Tibial nerve (tissue), 4 donors: ENCODE results near the gene UGT2B15. TPM values are rescaled to one million over a fixed set of nuclear protein-coding genes. Genes with fewer than 3 reads are reported as not detected.
"Not testable (repeated sequence)": the region's sequence is repeated elsewhere in the genome, so short reads cannot be mapped to it uniquely, and the experiment has no call there.

Source experiments
- DNase-seq, 2 donors: peaks; one replicate each; pipeline ENCODE4 v3.0.0-alpha.2; 2019; ENCODE audit warnings: low spot score in 2 of 2
- H3K27ac ChIP-seq, 4 donors: fragments of 200-600 bp; sonication (generic) in 3 of 4; one replicate each; pipeline ENCODE4 v1.5.1; 2017 to 2019; ENCODE audit warnings: mild to moderate bottlenecking in 1 of 4
- H3K27me3 ChIP-seq, 2 donors: fragments of 200-600 bp; sonication (generic) in 1 of 2; one replicate each; pipeline versions ENCODE4 v1.5.1 to v1.6.0; 2017 to 2019
- H3K36me3 ChIP-seq, 3 donors: fragments of 200-600 bp; sonication (generic); one replicate each; pipeline ENCODE4 v1.5.1; 2018 to 2019
- H3K4me1 ChIP-seq, 4 donors: fragments of 200-600 bp; sonication (generic) in 3 of 4; one replicate each; pipeline ENCODE4 v1.5.1; 2017 to 2019
- H3K4me3 ChIP-seq, 4 donors: fragments of 200-600 bp; sonication (generic) in 3 of 4; one replicate each; pipeline ENCODE4 v1.5.1; 2017 to 2019; ENCODE audit warnings: mild to moderate bottlenecking in 1 of 4, moderate library complexity in 1 of 4
- H3K9me3 ChIP-seq, 4 donors: fragments of 200-600 bp; sonication (generic) in 3 of 4; one replicate each; pipeline ENCODE4 v1.5.1; 2017 to 2019
- EP300 ChIP-seq, 2 donors: sonication (generic); formaldehyde crosslinking; IDR thresholded peaks; one replicate each; pipeline ENCODE4 v1.6.1; 2017; ENCODE audit warnings: antibody characterized with exemption in 2 of 2, mild to moderate bottlenecking in 1 of 2
- POLR2A ChIP-seq, 2 donors: fragments of 450-650 bp; IDR thresholded peaks; one replicate each; pipeline ENCODE4 v1.6.1; 2017; ENCODE audit warnings: antibody characterized with exemption in 2 of 2, mild to moderate bottlenecking in 2 of 2, moderate library complexity in 2 of 2
- WGBS, 2 donors: methylation state at CpG; one replicate each; pipeline ENCODE4 v1.1.5; 2018; 5-methylcytosine and 5-hydroxymethylcytosine counted together
- total RNA-seq, 4 donors: library from RNA; depleted of rRNA; stranded (reverse); fragments of >200 nt; gene quantifications; one replicate each; pipeline ENCODE4 v1.1.0, GENCODE V29; 2016
- TF ChIP-seq, protein P1 (sequence below), 5 experiments: fragments of 200-600 bp in 3 of 5; fragments of 450-650 bp in 2 of 5; sonication (generic) in 3 of 5; IDR thresholded peaks; one replicate each; pipeline ENCODE4 v1.5.1; 2016 to 2019; ENCODE audit warnings: antibody characterized with exemption in 5 of 5, mild to moderate bottlenecking in 3 of 5, moderate library complexity in 2 of 5

UGT2B15 gene
- total RNA-seq, 4 donors from 2014 or later = not detected

DNA sequence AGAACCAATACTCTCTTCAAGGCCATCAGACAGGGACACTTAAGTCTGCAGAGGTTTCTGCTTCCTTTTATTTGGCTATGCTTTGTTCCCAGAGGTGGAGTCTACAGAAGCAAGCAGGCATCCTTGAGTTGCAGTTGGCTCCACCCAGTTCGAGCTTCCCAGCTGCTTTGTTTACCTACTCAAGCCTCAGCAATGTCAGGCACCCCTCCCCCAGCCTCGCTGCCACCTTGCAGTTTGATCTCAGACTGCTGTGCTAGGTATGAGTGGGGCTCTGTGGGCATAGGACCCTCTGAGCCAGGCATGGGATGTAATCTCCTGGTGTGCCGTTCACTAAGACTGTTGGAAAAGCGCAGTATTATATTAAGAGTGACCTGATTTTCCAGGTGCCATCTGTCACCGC is 12.6 kb upstream of the UGT2B15 start:
- Histone ChIP-seq H3K4me3 (no peak overlapping the region), H3K9me3 (peaks cover 0 to 2% (median 0%) of the 10 kb centered on the region in 4 donors), H3K27ac (no peak overlapping the region), H3K36me3 (no peaks in the 10 kb centered on the region), H3K27me3 (no peaks in the 10 kb centered on the region), H3K4me1 (no peaks in the 10 kb centered on the region)
- DNase-seq = no peak
- TF ChIP-seq POLR2A (IDR thresholded peaks at IDR 0.05) (no peak), EP300 (IDR thresholded peaks at IDR 0.05) (no peak)
- TF ChIP-seq, protein P1, sequence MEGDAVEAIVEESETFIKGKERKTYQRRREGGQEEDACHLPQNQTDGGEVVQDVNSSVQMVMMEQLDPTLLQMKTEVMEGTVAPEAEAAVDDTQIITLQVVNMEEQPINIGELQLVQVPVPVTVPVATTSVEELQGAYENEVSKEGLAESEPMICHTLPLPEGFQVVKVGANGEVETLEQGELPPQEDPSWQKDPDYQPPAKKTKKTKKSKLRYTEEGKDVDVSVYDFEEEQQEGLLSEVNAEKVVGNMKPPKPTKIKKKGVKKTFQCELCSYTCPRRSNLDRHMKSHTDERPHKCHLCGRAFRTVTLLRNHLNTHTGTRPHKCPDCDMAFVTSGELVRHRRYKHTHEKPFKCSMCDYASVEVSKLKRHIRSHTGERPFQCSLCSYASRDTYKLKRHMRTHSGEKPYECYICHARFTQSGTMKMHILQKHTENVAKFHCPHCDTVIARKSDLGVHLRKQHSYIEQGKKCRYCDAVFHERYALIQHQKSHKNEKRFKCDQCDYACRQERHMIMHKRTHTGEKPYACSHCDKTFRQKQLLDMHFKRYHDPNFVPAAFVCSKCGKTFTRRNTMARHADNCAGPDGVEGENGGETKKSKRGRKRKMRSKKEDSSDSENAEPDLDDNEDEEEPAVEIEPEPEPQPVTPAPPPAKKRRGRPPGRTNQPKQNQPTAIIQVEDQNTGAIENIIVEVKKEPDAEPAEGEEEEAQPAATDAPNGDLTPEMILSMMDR (IDR thresholded peaks at IDR 0.05) = no peak
- 82 to 83% methylated on average over 5 of the region's 5 CpGs for WGBS, 2 donors

- H3K9me3 ChIP-seq, H3K4me3 ChIP-seq, H3K27ac ChIP-seq, H3K27me3 ChIP-seq, H3K36me3 ChIP-seq, H3K4me1 ChIP-seq, DNase-seq: not testable (repeated sequence)
- WGBS, 2 donors = 84 to 87% methylated on average over 3 of the region's 3 CpGs
These were observed 10.8 kb upstream of the UGT2B15 start for GRCh38 chr4:68681298-68681697.

DNA sequence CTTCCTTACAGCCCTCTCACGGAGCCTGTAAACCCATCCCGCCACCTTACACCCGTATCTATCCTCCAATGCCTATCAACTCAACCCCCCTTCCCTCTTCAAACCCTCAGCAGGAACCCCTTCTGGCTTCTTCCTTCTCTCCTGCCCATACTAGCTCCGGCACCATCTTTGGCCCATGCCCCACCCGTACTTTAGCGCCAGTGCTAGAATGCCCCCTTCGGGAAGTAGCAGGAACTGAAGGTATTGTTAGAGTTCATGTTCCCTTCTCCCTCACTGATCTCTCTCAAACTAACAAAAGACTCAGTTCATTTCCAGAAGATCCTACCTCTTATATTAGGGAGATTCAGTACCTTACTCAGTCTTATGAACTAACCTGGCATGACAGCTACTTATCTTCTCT is 2.7 kb upstream of the UGT2B15 start:
- no peak for DNase-seq
- H3K27ac ChIP-seq = no peak overlapping the region
- no peaks in the 10 kb centered on the region for H3K36me3 ChIP-seq
- TF ChIP-seq, protein P1 (IDR thresholded peaks at IDR 0.05) = no peak
- TF ChIP-seq POLR2A (IDR thresholded peaks at IDR 0.05) (no peak), EP300 (IDR thresholded peaks at IDR 0.05) (no peak)
- no peaks in the 10 kb centered on the region for H3K27me3 ChIP-seq
- no peak overlapping the region for H3K4me3 ChIP-seq
- no peaks in the 10 kb centered on the region for H3K4me1 ChIP-seq
- 95% methylated on average over 7 of the region's 7 CpGs for WGBS, 2 donors
- no peaks in the 10 kb centered on the region for H3K9me3 ChIP-seq

DNA sequence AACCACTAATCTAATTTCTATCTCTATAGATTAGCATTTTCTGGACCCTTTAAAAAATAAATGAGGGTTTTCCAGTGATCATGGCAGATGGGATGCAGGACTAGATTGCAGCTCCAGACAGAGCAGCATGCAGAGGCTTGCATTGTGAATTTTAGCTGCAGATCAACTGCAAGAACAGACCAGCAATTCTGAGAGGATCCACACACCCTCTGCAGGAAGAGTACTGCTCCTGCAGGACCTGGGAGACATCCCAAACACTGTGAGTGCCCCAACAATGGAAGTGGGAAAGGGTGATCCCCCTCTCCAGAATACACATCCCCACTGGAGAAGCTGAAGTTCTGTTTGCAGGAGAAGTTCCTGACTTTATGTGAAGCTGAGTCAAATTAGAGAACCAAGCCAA is 765 bp upstream of the UGT2B15 start:
- H3K27me3 ChIP-seq, H3K9me3 ChIP-seq, DNase-seq, H3K4me1 ChIP-seq, H3K36me3 ChIP-seq, H3K4me3 ChIP-seq, H3K27ac ChIP-seq: not testable (repeated sequence)

DNA sequence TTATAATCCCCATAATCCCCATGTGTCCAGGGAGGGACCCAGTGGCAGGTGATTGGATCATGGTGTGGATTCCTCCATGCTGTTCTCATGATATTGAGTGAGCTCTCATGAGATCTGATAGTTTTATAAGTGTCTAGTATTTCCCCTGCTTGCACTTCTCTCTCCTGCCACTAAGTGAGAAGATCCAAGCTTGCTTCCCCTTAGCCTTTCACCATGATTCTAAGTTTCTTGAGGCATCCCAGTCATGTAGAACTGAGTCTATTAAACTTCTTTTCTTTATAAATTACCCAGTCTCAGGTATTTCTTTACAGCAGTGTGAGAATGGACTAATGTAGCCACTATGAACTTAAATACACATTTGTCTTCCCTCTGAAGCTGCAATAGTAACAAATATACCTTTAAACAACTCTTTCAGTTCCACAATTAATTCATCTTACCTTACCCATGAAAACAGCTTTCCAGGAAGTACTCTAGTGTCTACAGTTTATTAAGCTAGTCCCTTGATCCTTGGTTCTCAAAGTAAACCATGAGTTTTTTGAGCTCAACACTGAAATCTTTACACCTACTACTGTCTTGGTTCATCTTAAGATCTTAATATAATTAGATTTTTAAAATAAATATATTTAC is 1.8 kb downstream of the UGT2B15 start:
- H3K4me3 ChIP-seq, H3K4me1 ChIP-seq, DNase-seq, H3K27me3 ChIP-seq, H3K9me3 ChIP-seq, H3K36me3 ChIP-seq, H3K27ac ChIP-seq: not testable (repeated sequence)

DNA sequence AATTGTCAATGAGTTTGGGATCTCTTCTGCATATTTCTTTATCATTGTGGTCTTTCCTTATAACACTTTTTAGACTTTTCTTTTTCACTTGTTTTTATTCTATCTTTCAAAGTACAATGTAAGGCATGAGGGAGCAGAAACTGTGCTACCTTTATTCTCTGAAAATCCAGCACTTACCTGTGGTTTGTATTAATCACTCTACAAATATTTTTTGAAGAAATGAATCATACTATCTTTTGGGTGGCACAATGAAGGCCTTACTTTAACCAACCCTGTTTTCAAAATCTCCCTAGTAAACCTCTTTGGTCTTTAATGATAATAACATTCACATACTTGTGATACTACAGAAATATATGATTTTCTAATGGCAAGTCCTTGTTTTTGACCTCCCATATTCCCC is 2.9 kb downstream of the UGT2B15 start:
- H3K4me3 ChIP-seq, DNase-seq, H3K4me1 ChIP-seq, H3K27me3 ChIP-seq, H3K9me3 ChIP-seq, H3K27ac ChIP-seq, H3K36me3 ChIP-seq: not testable (repeated sequence)

DNA sequence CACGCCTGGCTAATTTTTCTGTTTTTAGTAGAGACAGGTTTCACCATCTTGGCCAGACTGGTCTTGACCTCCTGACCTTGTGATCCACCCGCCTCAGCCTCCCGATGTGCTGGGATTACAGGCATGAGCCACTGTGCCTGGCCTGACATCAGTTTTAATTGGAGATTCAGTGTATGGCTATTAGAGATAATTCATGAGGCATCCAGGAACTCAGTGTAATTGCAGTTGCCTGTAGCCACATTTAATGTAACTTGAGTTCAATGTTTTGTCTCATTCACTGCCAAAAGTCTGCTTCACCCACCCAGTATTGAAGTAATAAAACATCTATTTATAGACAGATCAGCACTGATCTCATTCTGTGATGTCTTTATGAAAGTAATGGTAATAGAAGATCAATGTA is 5.7 kb downstream of the UGT2B15 start:
- not testable (repeated sequence) for H3K4me1 ChIP-seq, H3K27ac ChIP-seq, H3K9me3 ChIP-seq, H3K4me3 ChIP-seq, H3K27me3 ChIP-seq, H3K36me3 ChIP-seq, DNase-seq
- WGBS, 2 donors = 65 to 66% methylated on average over 3 of the region's 3 CpGs

DNA sequence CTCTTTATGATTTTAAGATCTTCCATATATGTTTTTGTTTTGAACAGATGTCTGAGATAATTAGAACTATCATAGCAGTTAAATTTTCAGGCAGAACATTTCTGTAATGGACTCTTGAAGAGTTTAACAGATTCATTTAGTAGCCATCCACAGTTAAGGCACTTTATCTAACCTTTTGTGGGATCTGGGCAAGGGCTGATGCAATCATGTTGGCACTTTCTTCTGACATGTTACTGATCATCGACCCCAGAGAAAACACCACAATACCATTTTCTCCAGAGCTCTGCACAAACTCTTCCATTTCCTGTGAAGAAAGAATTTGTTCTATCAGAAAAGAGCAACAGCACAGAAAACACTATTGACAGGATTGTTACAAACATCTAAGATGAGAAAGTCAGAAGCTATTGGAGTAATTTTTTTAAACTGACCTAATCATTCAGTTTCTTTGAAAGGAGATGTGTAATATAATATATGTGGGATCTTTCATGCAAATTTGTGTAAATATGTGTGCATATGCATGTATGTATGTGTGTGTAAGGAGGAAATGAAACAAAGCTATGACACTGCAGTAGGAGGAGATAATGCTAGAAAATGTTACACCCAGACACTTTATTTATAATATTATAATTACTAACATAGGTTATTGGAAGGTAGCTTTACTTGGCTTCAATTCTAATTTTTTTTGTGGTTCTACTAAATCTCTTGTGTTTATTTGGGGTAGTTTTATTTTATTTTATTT is 7.4 kb downstream of the UGT2B15 start:
- not testable (repeated sequence) for H3K27me3 ChIP-seq, DNase-seq

More for the DNA sequence above, 7.4 kb downstream of the UGT2B15 start:
- WGBS, 2 donors = no CpG with 5 or more reads among the region's 1 CpG
- not testable (repeated sequence) for H3K4me3 ChIP-seq, H3K27ac ChIP-seq, H3K9me3 ChIP-seq, H3K36me3 ChIP-seq, H3K4me1 ChIP-seq
